GM21723 (cell line): ENCODE results near the gene FBLL1.
"Not testable (repeated sequence)": the region's sequence is repeated elsewhere in the genome, so short reads cannot be mapped to it uniquely, and the experiment has no call there.

Experiments used
- ATAC-seq: cut with Tn5 transposase; IDR thresholded peaks from one replicate; pipeline ENCODE4 v1.9.1; 2021; ENCODE audit warnings: mild to moderate bottlenecking, moderate library complexity; ENCODE audit not compliant: unreplicated experiment

The FBLL1 gene

GRCh38 chr5:168528521-168529373, at the start of gene FBLL1:
Gene FBLL1, plus strand, starts transcription at chr5:168529305. Its CDS starts 200 bp downstream, at chr5:168529505.
- no peak for ATAC-seq

- ATAC-seq, result no peak
These were observed 48.5 kb upstream of the FBLL1 start for GRCh38 chr5:168480601-168481000.

GRCh38 chr5:168481330-168481788, 47.7 kb upstream of the FBLL1 start:
- ATAC-seq, result peak; percentile 93

GRCh38 chr5:168482361-168482760, 46.7 kb upstream of the FBLL1 start:
- no peak for ATAC-seq

- peak; percentile 90 for ATAC-seq
These were observed 42.8 kb upstream of the FBLL1 start, which contains the start of gene RARS1 for GRCh38 chr5:168486136-168486879. Gene RARS1, plus strand, starts transcription at chr5:168486471. Its CDS starts 28 bp downstream, at chr5:168486499.

- no peak for ATAC-seq
These were observed 40.0 kb upstream of the FBLL1 start for GRCh38 chr5:168489059-168489458.

GRCh38 chr5:168494057-168494555, 35.0 kb upstream of the FBLL1 start:
- no peak for ATAC-seq

GRCh38 chr5:168502563-168503237, 26.4 kb upstream of the FBLL1 start:
- no peak for ATAC-seq

GRCh38 chr5:168513861-168514428, 15.2 kb upstream of the FBLL1 start:
- ATAC-seq, result no peak

GRCh38 chr5:168525856-168526255, 3.2 kb upstream of the FBLL1 start:
- no peak for ATAC-seq

- no peak for ATAC-seq
These were observed 1.3 kb upstream of the FBLL1 start for GRCh38 chr5:168527756-168528295.

- ATAC-seq, result no peak
These were observed 499 bp downstream of the FBLL1 start for GRCh38 chr5:168529374-168530234.

- no peak for ATAC-seq
These were observed 1.6 kb downstream of the FBLL1 start for GRCh38 chr5:168530621-168531150.

- ATAC-seq, result no peak
These were observed 2.1 kb downstream of the FBLL1 start for GRCh38 chr5:168531191-168531590.

GRCh38 chr5:168531987-168532864, 3.1 kb downstream of the FBLL1 start:
- no peak for ATAC-seq

GRCh38 chr5:168534351-168534750, 5.2 kb downstream of the FBLL1 start:
- ATAC-seq, result not testable (repeated sequence)

- no peak for ATAC-seq
These were observed 8.1 kb downstream of the FBLL1 start for GRCh38 chr5:168537176-168537575.

- no peak for ATAC-seq
These were observed 20.4 kb downstream of the FBLL1 start for GRCh38 chr5:168549554-168549953.
